ENCODE measurements around the gene CUEDC1.

CUEDC1 gene

DNA sequence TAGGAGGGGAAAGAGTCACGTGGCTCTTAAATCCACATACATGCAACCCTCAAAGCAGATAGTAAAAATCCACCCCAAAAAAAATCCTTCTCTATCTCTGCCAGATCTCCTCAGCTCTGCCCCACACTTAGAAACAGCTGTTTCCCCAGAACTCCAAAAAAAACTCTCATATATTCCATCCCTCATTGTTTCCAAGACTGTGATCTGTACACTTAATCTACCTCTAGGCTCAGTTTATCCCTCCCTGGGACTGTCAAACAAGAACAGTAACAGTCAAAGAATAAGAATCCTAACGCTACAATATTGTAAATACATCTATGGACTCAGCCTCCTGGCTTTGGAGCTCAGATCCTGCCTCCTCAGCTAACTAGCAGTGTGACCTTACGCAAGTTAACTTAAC, 11.6 kb downstream of the CUEDC1 start:
- peak overlapping the region; percentile 46 for H3K27ac ChIP-seq (ENCODE audit: poor library complexity, severe bottlenecking)
- H3K27me3 ChIP-seq (ENCODE audit: insufficient read depth, poor library complexity, severe bottlenecking) = no peaks in the 10 kb centered on the region
- DNase-seq (ENCODE audit: low spot score) (no peak), ATAC-seq (ENCODE audit: low read depth) (no peak)
- H3K4me1 ChIP-seq (ENCODE audit: insufficient read depth, poor library complexity, severe bottlenecking) = peaks cover 47% of the 10 kb centered on the region
- no peaks in the 10 kb centered on the region for H3K9me3 ChIP-seq (ENCODE audit: severe bottlenecking)
- H3K36me3 ChIP-seq (ENCODE audit: low read depth) = no peaks in the 10 kb centered on the region
- no peak overlapping the region for H3K4me3 ChIP-seq (ENCODE audit: severe bottlenecking)
- TF ChIP-seq CTCF (IDR thresholded peaks at IDR 0.05; ENCODE audit: poor library complexity, severe bottlenecking) = no peak

- no peak for DNase-seq (ENCODE audit: low spot score)
- Histone ChIP-seq H3K27me3 (ENCODE audit: insufficient read depth, poor library complexity, severe bottlenecking) (no peaks in the 10 kb centered on the region), H3K4me3 (ENCODE audit: severe bottlenecking) (no peak overlapping the region), H3K36me3 (ENCODE audit: low read depth) (no peaks in the 10 kb centered on the region), H3K9me3 (ENCODE audit: severe bottlenecking) (no peaks in the 10 kb centered on the region), H3K4me1 (ENCODE audit: insufficient read depth, poor library complexity, severe bottlenecking) (peaks cover 42% of the 10 kb centered on the region), H3K27ac (ENCODE audit: poor library complexity, severe bottlenecking) (peak overlapping the region; percentile 46)
- no peak for TF ChIP-seq CTCF (IDR thresholded peaks at IDR 0.05; ENCODE audit: poor library complexity, severe bottlenecking)
- no peak for ATAC-seq (ENCODE audit: low read depth)
Observed at GRCh38 chr17:57943140-57943539, 12.1 kb downstream of the CUEDC1 start.

DNA sequence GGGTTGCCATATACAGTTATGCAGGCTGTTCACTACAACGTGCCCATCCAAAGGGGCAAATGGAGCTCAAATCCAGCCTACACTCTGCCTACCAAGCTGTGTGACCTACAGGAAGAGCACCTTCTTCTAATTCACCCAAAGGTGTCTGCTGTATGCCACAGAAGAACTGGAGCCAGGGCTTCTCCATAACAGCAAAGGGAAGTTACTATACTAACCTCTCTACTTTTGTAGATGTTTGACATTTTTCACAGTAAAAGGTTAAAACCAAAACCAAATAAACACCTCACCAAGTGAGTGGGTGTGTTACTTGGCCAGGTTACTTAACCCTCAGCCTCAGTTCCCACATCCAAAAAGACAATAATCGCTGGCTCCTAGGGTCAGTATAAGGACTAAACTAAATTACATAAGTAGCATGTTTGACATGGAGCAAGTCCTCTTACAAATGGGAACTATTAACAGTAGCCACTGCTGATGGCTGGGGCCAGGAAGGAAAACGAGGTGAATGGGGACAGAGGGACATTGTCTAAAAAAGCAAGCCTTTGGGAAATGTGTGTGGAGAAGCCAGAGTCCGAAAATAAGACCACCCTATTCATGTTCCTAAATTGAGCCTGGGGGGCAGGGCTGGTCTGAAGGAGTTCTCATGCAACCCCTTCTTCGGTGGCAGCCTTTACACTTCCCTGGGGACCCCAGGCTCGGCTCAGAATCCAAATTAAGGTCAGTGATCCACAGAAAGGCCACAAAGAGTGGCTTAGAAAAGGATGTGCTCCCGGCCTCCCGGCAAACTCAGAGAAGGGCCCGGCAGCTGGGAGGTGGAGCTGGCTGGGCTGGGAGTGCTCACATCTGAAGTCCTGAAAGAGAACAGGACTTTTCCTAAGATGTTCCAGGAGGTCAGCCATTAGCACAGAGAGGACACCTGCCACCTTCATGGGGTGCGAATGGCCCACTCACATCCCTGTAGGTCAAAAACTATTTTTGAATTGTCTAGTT, 13.5 kb downstream of the CUEDC1 start:
- H3K27me3 ChIP-seq (ENCODE audit: insufficient read depth, poor library complexity, severe bottlenecking) = no peaks in the 10 kb centered on the region
- DNase-seq (ENCODE audit: low spot score) (no peak), ATAC-seq (ENCODE audit: low read depth) (no peak)
- no peaks in the 10 kb centered on the region for H3K36me3 ChIP-seq (ENCODE audit: low read depth)
- H3K4me1 ChIP-seq (ENCODE audit: insufficient read depth, poor library complexity, severe bottlenecking) = peaks cover 33% of the 10 kb centered on the region
- no peak overlapping the region for H3K27ac ChIP-seq (ENCODE audit: poor library complexity, severe bottlenecking)
- no peaks in the 10 kb centered on the region for H3K9me3 ChIP-seq (ENCODE audit: severe bottlenecking)
- H3K4me3 ChIP-seq (ENCODE audit: severe bottlenecking) = no peak overlapping the region
- TF ChIP-seq CTCF (IDR thresholded peaks at IDR 0.05; ENCODE audit: poor library complexity, severe bottlenecking) = no peak

- no peaks in the 10 kb centered on the region for H3K9me3 ChIP-seq (ENCODE audit: severe bottlenecking)
- no peak for TF ChIP-seq CTCF (IDR thresholded peaks at IDR 0.05; ENCODE audit: poor library complexity, severe bottlenecking)
- ATAC-seq (ENCODE audit: low read depth) = peak; percentile 18; the same call in 2 of the 3 replicates
- H3K4me1 ChIP-seq (ENCODE audit: insufficient read depth, poor library complexity, severe bottlenecking) = peaks cover 33% of the 10 kb centered on the region
- no peak overlapping the region for H3K27ac ChIP-seq (ENCODE audit: poor library complexity, severe bottlenecking)
- no peak for DNase-seq (ENCODE audit: low spot score)
- no peak overlapping the region for H3K4me3 ChIP-seq (ENCODE audit: severe bottlenecking)
- no peaks in the 10 kb centered on the region for H3K36me3 ChIP-seq (ENCODE audit: low read depth)
- no peaks in the 10 kb centered on the region for H3K27me3 ChIP-seq (ENCODE audit: insufficient read depth, poor library complexity, severe bottlenecking)
Observed at GRCh38 chr17:57940653-57941329, 14.4 kb downstream of the CUEDC1 start.

Measured in RWPE2 (cell line).